Peyer's patch (tissue), 4 donors: Measurements from ENCODE around the gene RNF222.

Source experiments
- CTCF ChIP-seq, 6 experiments: fragments of 450-650 bp in 4 of 6; fragments of 200-600 bp in 2 of 6; sonication (generic) in 1 of 6; IDR thresholded peaks; one replicate each; pipeline ENCODE4 v1.5.1; 2017 to 2019; ENCODE audit warnings: antibody characterized with exemption in 6 of 6, mild to moderate bottlenecking in 3 of 6, moderate library complexity in 1 of 6
- POLR2A ChIP-seq, 2 donors: fragments of 450-650 bp; IDR thresholded peaks; one replicate each; pipeline ENCODE4 v1.5.1; 2017; ENCODE audit warnings: antibody characterized with exemption in 2 of 2, mild to moderate bottlenecking in 2 of 2, moderate library complexity in 2 of 2

GRCh38 chr17:8442310-8442709, 44.7 kb upstream of the RNF222 start:
- TF ChIP-seq CTCF (IDR thresholded peaks at IDR 0.05), result no peak
- TF ChIP-seq POLR2A (IDR thresholded peaks at IDR 0.05), result no peak
